ENCODE results near the gene COX8C. TPM values are rescaled to one million over a fixed set of nuclear protein-coding genes. Genes with fewer than 3 reads are reported as not detected.

Gene COX8C
- total and polyA plus RNA-seq, 2 donors (not counting 1 experiment from before 2014, with no cell fraction given) = 0.33 TPM; not detected in 1

- H3K27ac ChIP-seq (ENCODE audit: insufficient read depth, low read length) = peak overlapping the region; percentile 38
- H4K20me1 ChIP-seq (ENCODE audit: control insufficient read depth, extremely low read depth, insufficient read depth, low read length) = no peaks in the 10 kb centered on the region
- no peak overlapping the region for H2AFZ ChIP-seq (ENCODE audit: low read length)
- H3K9me3 ChIP-seq (ENCODE audit: control insufficient read depth, insufficient read depth, low read depth, low read length) = no peaks in the 10 kb centered on the region
- H3K4me2 ChIP-seq (ENCODE audit: extremely low read depth, insufficient read depth, low read length) = peak overlapping the region; percentile 48
- H3K4me3 ChIP-seq (replicated peaks in 1 of 4; ENCODE audit: control extremely low read depth in 1 of 4, insufficient read depth in 1 of 4, low read depth in 3 of 4, low read length in 4 of 4) = no peak overlapping the region
- no peak overlapping the region for H3K9ac ChIP-seq (ENCODE audit: insufficient read depth, low read length)
- no peak for TF ChIP-seq CTCF (conservative IDR thresholded peaks at IDR 0.05 in 1 of 2, IDR thresholded peaks at IDR 0.05 in 1 of 2; ENCODE audit: low read depth in 1 of 2, low read length in 2 of 2)
- no peak for TF ChIP-seq EZH2 (IDR thresholded peaks at IDR 0.05; ENCODE audit: low read length, missing control alignments)
- H3K36me3 ChIP-seq (ENCODE audit: control insufficient read depth, insufficient read depth, low read length) = no peaks in the 10 kb centered on the region
- peaks cover 68% of the 10 kb centered on the region for H3K79me2 ChIP-seq (ENCODE audit: control insufficient read depth, insufficient read depth, low read length)
- H3K4me1 ChIP-seq (ENCODE audit: control insufficient read depth, extremely low read depth, insufficient read depth, low read length) = peaks cover 10% of the 10 kb centered on the region
- peak; percentile 11 to 56 for DNase-seq (ENCODE audit: low read depth in 2 of 2)
- H3K27me3 ChIP-seq (ENCODE audit: control insufficient read depth, insufficient read depth, low read length) = no peaks in the 10 kb centered on the region
These were observed 28.8 kb upstream of the COX8C start for GRCh38 chr14:93317875-93318807.

DNA sequence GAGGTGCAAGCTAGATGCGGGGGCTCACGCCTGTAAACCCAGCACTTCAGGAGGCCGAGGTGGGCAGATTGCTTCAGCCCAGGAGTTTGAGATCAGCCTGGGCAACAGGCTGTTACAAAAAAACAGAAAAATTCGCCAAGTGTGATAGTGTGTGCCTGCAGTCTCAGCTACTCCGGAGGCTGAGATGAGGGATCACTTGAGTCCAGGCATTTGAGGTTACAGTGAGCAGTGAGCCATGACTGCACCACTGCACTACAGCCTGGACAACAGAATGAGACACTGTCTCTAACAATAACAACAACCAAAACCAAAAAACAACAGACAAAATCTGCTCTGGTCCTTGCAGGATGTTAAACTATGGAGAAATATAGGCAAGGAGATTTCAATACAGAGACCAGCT, 28.1 kb upstream of the COX8C start:
- Histone ChIP-seq H3K9me3 (ENCODE audit: control insufficient read depth, insufficient read depth, low read depth, low read length) (no peaks in the 10 kb centered on the region), H3K79me2 (ENCODE audit: control insufficient read depth, insufficient read depth, low read length) (peaks cover 72% of the 10 kb centered on the region), H4K20me1 (ENCODE audit: control insufficient read depth, extremely low read depth, insufficient read depth, low read length) (no peaks in the 10 kb centered on the region), H3K36me3 (ENCODE audit: control insufficient read depth, insufficient read depth, low read length) (no peaks in the 10 kb centered on the region), H2AFZ (ENCODE audit: low read length) (no peak overlapping the region), H3K4me2 (ENCODE audit: extremely low read depth, insufficient read depth, low read length) (no peak overlapping the region), H3K27ac (ENCODE audit: insufficient read depth, low read length) (peak overlapping the region; percentile 38), H3K4me3 (replicated peaks in 1 of 4; ENCODE audit: control extremely low read depth in 1 of 4, insufficient read depth in 1 of 4, low read depth in 3 of 4, low read length in 4 of 4) (no peak overlapping the region), H3K27me3 (ENCODE audit: control insufficient read depth, insufficient read depth, low read length) (no peaks in the 10 kb centered on the region), H3K9ac (ENCODE audit: insufficient read depth, low read length) (no peak overlapping the region), H3K4me1 (ENCODE audit: control insufficient read depth, extremely low read depth, insufficient read depth, low read length) (peaks cover 10% of the 10 kb centered on the region)
- no peak for TF ChIP-seq EZH2 (IDR thresholded peaks at IDR 0.05; ENCODE audit: low read length, missing control alignments)
- no peak for TF ChIP-seq CTCF (conservative IDR thresholded peaks at IDR 0.05 in 1 of 2, IDR thresholded peaks at IDR 0.05 in 1 of 2; ENCODE audit: low read depth in 1 of 2, low read length in 2 of 2)
- peak in 1 of 2 donors; percentile 47 for DNase-seq (ENCODE audit: low read depth in 2 of 2)

- Histone ChIP-seq H3K27me3 (ENCODE audit: control insufficient read depth, insufficient read depth, low read length) (no peaks in the 10 kb centered on the region), H3K4me3 (replicated peaks in 1 of 4; ENCODE audit: control extremely low read depth in 1 of 4, insufficient read depth in 1 of 4, low read depth in 3 of 4, low read length in 4 of 4) (no peak overlapping the region), H3K4me1 (ENCODE audit: control insufficient read depth, extremely low read depth, insufficient read depth, low read length) (peaks cover 10% of the 10 kb centered on the region), H4K20me1 (ENCODE audit: control insufficient read depth, extremely low read depth, insufficient read depth, low read length) (no peaks in the 10 kb centered on the region), H2AFZ (ENCODE audit: low read length) (no peak overlapping the region), H3K9me3 (ENCODE audit: control insufficient read depth, insufficient read depth, low read depth, low read length) (no peaks in the 10 kb centered on the region), H3K4me2 (ENCODE audit: extremely low read depth, insufficient read depth, low read length) (no peak overlapping the region), H3K79me2 (ENCODE audit: control insufficient read depth, insufficient read depth, low read length) (peaks cover 75% of the 10 kb centered on the region), H3K36me3 (ENCODE audit: control insufficient read depth, insufficient read depth, low read length) (no peaks in the 10 kb centered on the region), H3K27ac (ENCODE audit: insufficient read depth, low read length) (no peak overlapping the region), H3K9ac (ENCODE audit: insufficient read depth, low read length) (no peak overlapping the region)
- TF ChIP-seq EZH2 (IDR thresholded peaks at IDR 0.05; ENCODE audit: low read length, missing control alignments) = no peak
- TF ChIP-seq CTCF (conservative IDR thresholded peaks at IDR 0.05 in 1 of 2, IDR thresholded peaks at IDR 0.05 in 1 of 2; ENCODE audit: low read depth in 1 of 2, low read length in 2 of 2) = no peak
- DNase-seq (ENCODE audit: low read depth in 2 of 2) = no peak
These were observed 27.5 kb upstream of the COX8C start for GRCh38 chr14:93319494-93319893.

Measured in fibroblast of lung (primary cell).